Heart left ventricle (tissue), 16 donors: ENCODE data around the gene CYP26C1. TPM values are rescaled to one million over a fixed set of nuclear protein-coding genes. Genes with fewer than 3 reads are reported as not detected.

Source experiments
- ATAC-seq, 4 donors: fragments of 200-7000 bp; cut with Tn5 transposase; one replicate each; pipeline ENCODE4 v1.9.1; 2020 to 2022; ENCODE audit warnings: moderate library complexity in 4 of 4, mild to moderate bottlenecking in 3 of 4, moderate number of reproducible peaks in 1 of 4
- DNase-seq, 5 donors: peaks; one replicate each; pipeline ENCODE4 v3.0.0-alpha.2; 2020
- H3K27ac ChIP-seq, 12 donors: fragments of 200-600 bp; sonication (generic) in 4 of 12; one replicate each; pipeline versions ENCODE4 v1.5.0 to v1.8.0; 2016 to 2022; ENCODE audit warnings: mild to moderate bottlenecking in 2 of 12
- H3K27me3 ChIP-seq, 9 donors: fragments of 200-600 bp; sonication (generic) in 2 of 9; one replicate each; pipeline versions ENCODE4 v1.5.1 to v1.8.0; 2016 to 2022; ENCODE audit warnings: mild to moderate bottlenecking in 3 of 9
- H3K36me3 ChIP-seq, 9 donors: fragments of 200-600 bp; sonication (generic) in 2 of 9; one replicate each; pipeline versions ENCODE4 v1.5.0 to v1.8.0; 2018 to 2022; ENCODE audit warnings: mild to moderate bottlenecking in 2 of 9
- H3K4me1 ChIP-seq, 12 donors: fragments of 200-600 bp; sonication (generic) in 4 of 12; one replicate each; pipeline versions ENCODE4 v1.5.0 to v1.8.0; 2016 to 2022; ENCODE audit warnings: mild to moderate bottlenecking in 3 of 12
- H3K4me3 ChIP-seq, 12 donors: fragments of 200-600 bp; sonication (generic) in 4 of 12; one replicate each; pipeline versions ENCODE4 v1.5.0 to v1.8.0; 2017 to 2022; ENCODE audit warnings: mild to moderate bottlenecking in 9 of 12, moderate library complexity in 4 of 12
- H3K9me3 ChIP-seq, 12 donors: fragments of 200-600 bp; sonication (generic) in 4 of 12; one replicate each; pipeline versions ENCODE4 v1.5.0 to v1.8.0; 2016 to 2022; ENCODE audit warnings: mild to moderate bottlenecking in 1 of 12
- POLR2A ChIP-seq, 2 donors: fragments of 450-650 bp; IDR thresholded peaks; one replicate each; pipeline ENCODE4 v1.6.1; 2017; ENCODE audit warnings: antibody characterized with exemption in 2 of 2, mild to moderate bottlenecking in 2 of 2, moderate library complexity in 2 of 2
- WGBS, 4 donors: extraction: QIAGEN DNeasy Blood & Tissue Kit in 2 of 4; methylation state at CpG; one replicate each; pipeline versions ENCODE4 v1.1.5 to v1.1.7; 2013 to 2018; 5-methylcytosine and 5-hydroxymethylcytosine counted together
- intact Hi-C, 10 donors: fragments of 100-400 bp; cut with DNase I; formaldehyde crosslinking; loops; one replicate each; pipeline versions ENCODE4 v1.11.1 to v1.14.2; 2022
- polyA plus RNA-seq, 2 donors: library from polyadenylated mRNA; stranded (reverse); fragments of 200-250 nt; gene quantifications; one replicate each; pipeline ENCODE4 v1.2.3, GENCODE V29; 2013
- total RNA-seq, 9 donors: library from RNA; depleted of rRNA in 2 of 9; stranded (reverse); fragments of >200 nt in 2 of 9; fragmentation: NEBNext Ultra II Directional in 3 of 9; extraction: Animal tissue kit (Norgen Biotek cat#: 25700) in 3 of 9; gene quantifications; one replicate each; pipeline versions ENCODE4 v1.1.0 to v1.2.4, GENCODE V29; 2016 to 2023
- TF ChIP-seq, protein P1 (sequence below), 12 donors: fragments of 200-600 bp; sonication (generic) in 4 of 12; IDR thresholded peaks; one replicate each; pipeline versions ENCODE4 v1.5.0 to v1.8.0; 2018 to 2022; ENCODE audit warnings: antibody characterized with exemption in 12 of 12, mild to moderate bottlenecking in 5 of 12
- donor health status: ischemic (EF 13 %, LVEDD 7.1; RV severe dilation, severe dysfunction).
- donor health status: healthy with polysubstance abuse.
- donor health status: DM: no; HTN: yes; CAD: no.
- donor health status: DM: no; HTN: no; CAD: no.
- donor health status: ischemic (EF 25% LVEDD 6.9; RV normal size, moderate dysfunction).
- donor health status: ischemic (EF 25% LVEDD 5.7; RV mildly dilated, moderate dysfunction).
- donor health status: healthy.
- donor health status: DM: yes; HTN: yes; CAD: no.
- donor health status: ischemic (EF 35%, LVEDD 5.7; RV mildly dilated, moderate dysfunction).
- donor health status: nonischemic (EF 11% LVEDD 7.7; RV severe dilation, severe dysfunction).
- donor health status: DM: yes; HTN: yes; CAD: no.
- donor health status: PGD.
- donor health status: ischemic (EF 29% LVEDD 5.4; RV normal size, mild dysfunction).
- donor health status: nonischemic (EF 23%, LVEDD 6.1; RV moderate dilation, normal function).

Gene CYP26C1
- total and polyA plus RNA-seq, 11 donors = 0.07 TPM; not detected in 10

DNA sequence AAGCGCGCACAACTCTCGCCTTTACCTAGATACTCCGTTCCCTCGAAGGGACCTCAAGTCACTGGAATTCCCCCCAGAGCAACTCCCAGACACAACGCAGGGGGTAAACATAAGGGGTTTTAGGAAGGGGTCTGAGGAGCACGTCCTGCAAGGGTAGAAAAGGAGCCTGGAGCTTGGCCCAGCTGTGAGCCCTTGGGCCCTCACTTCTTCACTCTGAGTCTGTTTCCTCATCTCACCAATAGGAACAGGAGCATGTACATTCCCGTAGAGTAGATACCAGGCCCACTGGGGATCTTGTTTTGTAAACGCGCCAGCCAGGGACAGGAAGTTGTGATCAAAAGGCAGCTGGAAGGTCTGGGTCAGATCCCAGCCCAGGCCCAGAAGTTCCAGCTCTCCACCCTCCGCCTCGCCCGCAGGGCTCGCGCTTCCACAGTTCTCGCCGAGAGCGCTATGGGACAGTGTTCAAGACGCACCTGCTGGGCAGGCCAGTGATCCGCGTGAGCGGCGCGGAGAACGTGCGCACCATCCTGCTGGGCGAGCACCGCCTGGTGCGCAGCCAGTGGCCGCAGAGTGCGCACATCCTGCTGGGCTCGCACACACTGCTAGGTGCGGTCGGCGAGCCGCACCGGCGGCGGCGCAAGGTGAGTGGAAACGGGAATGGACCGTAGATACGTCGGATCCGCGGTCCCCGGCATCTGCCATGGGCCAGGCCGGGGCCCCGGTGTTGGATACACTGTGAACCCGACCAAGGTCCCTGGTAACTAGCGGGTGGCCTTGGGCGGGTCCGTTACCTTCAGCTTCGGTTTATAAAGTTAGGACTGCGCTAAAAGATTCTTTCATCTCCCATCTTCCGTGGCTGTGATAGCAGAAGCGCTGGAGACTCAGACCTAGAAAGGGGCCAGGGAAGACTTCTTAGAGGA is 1.3 kb downstream of the CYP26C1 start:
- Histone ChIP-seq H3K4me3 (peak overlapping the region in 11 of 12 donors; percentile 18 to 48 (median 38)), H3K36me3 (peaks cover 0 to 16% (median 4%) of the 10 kb centered on the region in 9 donors), H3K9me3 (no peaks in the 10 kb centered on the region), H3K27me3 (peaks cover 32 to 93% (median 66%) of the 10 kb centered on the region in 9 donors), H3K27ac (no peak overlapping the region), H3K4me1 (peaks cover 4 to 44% (median 21%) of the 10 kb centered on the region in 12 donors)
- TF ChIP-seq POLR2A (IDR thresholded peaks at IDR 0.05) = no peak
- TF ChIP-seq, protein P1, sequence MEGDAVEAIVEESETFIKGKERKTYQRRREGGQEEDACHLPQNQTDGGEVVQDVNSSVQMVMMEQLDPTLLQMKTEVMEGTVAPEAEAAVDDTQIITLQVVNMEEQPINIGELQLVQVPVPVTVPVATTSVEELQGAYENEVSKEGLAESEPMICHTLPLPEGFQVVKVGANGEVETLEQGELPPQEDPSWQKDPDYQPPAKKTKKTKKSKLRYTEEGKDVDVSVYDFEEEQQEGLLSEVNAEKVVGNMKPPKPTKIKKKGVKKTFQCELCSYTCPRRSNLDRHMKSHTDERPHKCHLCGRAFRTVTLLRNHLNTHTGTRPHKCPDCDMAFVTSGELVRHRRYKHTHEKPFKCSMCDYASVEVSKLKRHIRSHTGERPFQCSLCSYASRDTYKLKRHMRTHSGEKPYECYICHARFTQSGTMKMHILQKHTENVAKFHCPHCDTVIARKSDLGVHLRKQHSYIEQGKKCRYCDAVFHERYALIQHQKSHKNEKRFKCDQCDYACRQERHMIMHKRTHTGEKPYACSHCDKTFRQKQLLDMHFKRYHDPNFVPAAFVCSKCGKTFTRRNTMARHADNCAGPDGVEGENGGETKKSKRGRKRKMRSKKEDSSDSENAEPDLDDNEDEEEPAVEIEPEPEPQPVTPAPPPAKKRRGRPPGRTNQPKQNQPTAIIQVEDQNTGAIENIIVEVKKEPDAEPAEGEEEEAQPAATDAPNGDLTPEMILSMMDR (IDR thresholded peaks at IDR 0.05) = no peak
- intact Hi-C loops = loop anchor here in 1 of 10 donors (10.0 kb wide), 1 partner anchor 453 kb away; no protein-coding TSS in a partner anchor
- 4 to 14% (median 5%) methylated on average over 10 to 57 of the region's 57 CpGs for WGBS, 4 donors
- ATAC-seq (peak in 3 of 4 donors; percentile 13 to 48 (median 24)), DNase-seq (no peak)

DNA sequence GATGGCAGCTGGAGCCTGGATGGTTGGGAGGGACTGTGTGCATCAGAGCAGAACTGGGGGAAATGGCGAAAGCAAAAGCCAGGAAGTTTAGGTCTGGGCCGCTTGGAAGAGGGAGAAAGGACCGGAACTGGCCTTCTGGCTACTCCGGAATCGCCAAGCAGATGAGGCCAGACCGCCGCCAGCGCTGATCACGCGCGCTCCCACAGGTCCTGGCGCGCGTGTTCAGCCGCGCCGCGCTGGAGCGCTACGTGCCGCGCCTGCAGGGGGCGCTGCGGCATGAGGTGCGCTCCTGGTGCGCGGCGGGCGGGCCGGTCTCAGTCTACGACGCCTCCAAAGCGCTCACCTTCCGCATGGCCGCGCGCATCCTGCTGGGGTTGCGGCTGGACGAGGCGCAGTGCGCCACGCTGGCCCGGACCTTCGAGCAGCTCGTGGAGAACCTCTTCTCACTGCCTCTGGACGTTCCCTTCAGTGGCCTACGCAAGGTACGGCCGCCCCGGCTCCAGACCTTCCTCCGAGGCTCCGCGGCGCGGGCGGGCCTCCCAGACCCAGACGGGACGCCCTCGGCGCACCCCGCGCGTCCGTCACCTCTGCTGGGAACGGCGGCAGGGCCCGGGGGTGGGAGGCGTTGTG is 2.0 kb downstream of the CYP26C1 start:
- Histone ChIP-seq H3K4me3 (peak overlapping the region in 11 of 12 donors; percentile 18 to 48 (median 38)), H3K27me3 (peaks cover 32 to 97% (median 74%) of the 10 kb centered on the region in 9 donors), H3K27ac (no peak overlapping the region), H3K9me3 (no peaks in the 10 kb centered on the region), H3K36me3 (peaks cover 0 to 16% (median 4%) of the 10 kb centered on the region in 9 donors), H3K4me1 (peaks cover 4 to 44% (median 21%) of the 10 kb centered on the region in 12 donors)
- peak in 3 of 4 donors; percentile 52 to 66 (median 56) for ATAC-seq
- WGBS, 4 donors = 1 to 2% (median 1%) methylated on average over 10 to 68 of the region's 68 CpGs
- no peak for DNase-seq
- intact Hi-C loops = loop anchor here in 1 of 10 donors (10.0 kb wide), 1 partner anchor 452 kb away; no protein-coding TSS in a partner anchor
- no peak for TF ChIP-seq POLR2A (IDR thresholded peaks at IDR 0.05)
- TF ChIP-seq, protein P1 (IDR thresholded peaks at IDR 0.05) = peak; percentile 22 to 56 (median 42)

DNA sequence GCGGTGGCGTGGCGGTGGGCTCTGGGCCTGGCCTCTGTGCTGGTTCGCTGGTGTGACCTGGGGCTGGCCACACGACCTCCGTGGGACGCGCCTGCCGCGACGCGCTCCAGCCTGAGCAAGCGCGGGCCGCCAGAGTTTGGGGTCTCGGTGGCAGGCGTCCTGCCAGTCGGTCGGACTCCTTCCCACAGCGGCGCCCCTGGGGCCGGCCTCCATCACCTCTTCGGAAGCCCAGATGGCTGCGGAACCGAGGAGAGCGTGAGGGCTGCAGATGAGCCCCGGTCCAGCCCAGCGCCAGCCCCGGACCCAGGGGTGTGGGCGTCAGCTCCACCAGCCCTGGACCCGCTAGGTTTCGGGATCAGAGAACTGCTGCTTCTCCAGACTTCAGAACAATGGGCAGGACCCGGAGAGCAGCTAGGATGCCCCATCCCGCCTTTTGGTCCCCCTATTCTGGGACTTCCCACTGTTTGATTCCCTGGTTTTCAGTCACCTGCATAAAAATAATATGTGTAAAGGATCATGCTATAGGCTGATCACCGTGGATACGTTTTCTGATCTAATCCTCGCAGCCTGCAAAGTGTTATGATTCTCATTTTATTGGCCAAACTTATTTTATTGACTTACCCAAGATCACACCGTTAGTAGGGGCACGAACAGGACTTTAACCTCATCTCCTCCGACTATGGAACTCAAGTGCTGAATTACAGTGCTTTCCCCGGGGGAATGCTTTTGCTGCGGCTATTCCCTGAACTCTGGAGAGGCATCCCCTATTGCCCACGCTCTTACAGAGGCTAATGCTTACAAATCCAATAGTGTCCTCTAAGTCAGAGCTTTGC is 2.8 kb downstream of the CYP26C1 start:
- peak in 1 of 4 donors; percentile 5 for ATAC-seq
- peaks cover 0 to 10% (median 0%) of the 10 kb centered on the region in 9 donors for H3K36me3 ChIP-seq
- DNase-seq = no peak
- TF ChIP-seq, protein P1 (IDR thresholded peaks at IDR 0.05) = no peak
- no peak for TF ChIP-seq POLR2A (IDR thresholded peaks at IDR 0.05)
- H3K27me3 ChIP-seq = peaks cover 32 to 99% (median 81%) of the 10 kb centered on the region in 9 donors
- peak overlapping the region in 10 of 12 donors; percentile 18 to 48 (median 38) for H3K4me3 ChIP-seq
- H3K4me1 ChIP-seq = peaks cover 4 to 48% (median 21%) of the 10 kb centered on the region in 12 donors
- intact Hi-C loops = loop anchor here in 1 of 10 donors (10.0 kb wide), 1 partner anchor 451 kb away; no protein-coding TSS in a partner anchor
- no peaks in the 10 kb centered on the region for H3K9me3 ChIP-seq
- H3K27ac ChIP-seq = no peak overlapping the region
- 10 to 42% (median 26%) methylated on average over 12 to 43 of the region's 43 CpGs for WGBS, 4 donors
